Gastroesophageal sphincter (tissue), 3 donors: Measurements from ENCODE around the gene ETFDH.

Experiments
- CTCF ChIP-seq, 4 experiments: fragments of 200-600 bp in 2 of 4; fragments of 450-650 bp in 2 of 4; sonication (generic) in 1 of 4; IDR thresholded peaks; one replicate each; pipeline ENCODE4 v1.5.1; 2017 to 2019; ENCODE audit warnings: antibody characterized with exemption in 4 of 4, mild to moderate bottlenecking in 2 of 4, moderate library complexity in 2 of 4
- EP300 ChIP-seq: sonication (generic); formaldehyde crosslinking; IDR thresholded peaks from one replicate; pipeline ENCODE4 v1.6.1; 2017; ENCODE audit warnings: antibody characterized with exemption, mild to moderate bottlenecking
- POLR2A ChIP-seq, 2 donors: fragments of 450-650 bp; IDR thresholded peaks; one replicate each; pipeline ENCODE4 v1.6.1; 2017; ENCODE audit warnings: antibody characterized with exemption in 2 of 2, mild to moderate bottlenecking in 2 of 2, moderate library complexity in 1 of 2

- TF ChIP-seq CTCF (IDR thresholded peaks at IDR 0.05) = no peak
- no peak for TF ChIP-seq POLR2A (IDR thresholded peaks at IDR 0.05)
- TF ChIP-seq EP300 = no peak
These were observed 1.5 kb downstream of the ETFDH start for GRCh38 chr4:158673633-158674032.
